ENCODE measurements around the gene MAPRE2. TPM values are rescaled to one million over a fixed set of nuclear protein-coding genes. Genes with fewer than 3 reads are reported as not detected.
A peak's percentile ranks its signal among the peaks of the same experiment; 100 is the strongest.
"Not testable (repeated sequence)": the region's sequence is repeated elsewhere in the genome, so short reads cannot be mapped to it uniquely, and the experiment has no call there.

Gene MAPRE2
- total and polyA plus RNA-seq, 4 donors = 12.5 to 57.8 (median 19.8) TPM

- DNase-seq (no peak), ATAC-seq (ENCODE audit: insufficient read depth, low FRiP score) (no peak)
- H3K36me3 ChIP-seq (ENCODE audit: control insufficient read depth in 4 of 4, insufficient read depth in 4 of 4, low read length in 4 of 4) = peaks cover 0 to 7% (median 0%) of the 10 kb centered on the region in 4 donors
- H3K27me3 ChIP-seq (ENCODE audit: control insufficient read depth in 3 of 3, insufficient read depth in 3 of 3, low read length in 2 of 3) = no peaks in the 10 kb centered on the region
- WGBS, 2 donors = 80 to 90% methylated on average over 4 of the region's 4 CpGs
- peaks cover 0 to 2% (median 0%) of the 10 kb centered on the region in 4 donors for H3K9me3 ChIP-seq (ENCODE audit: control insufficient read depth in 4 of 4, insufficient read depth in 3 of 4, low read length in 3 of 4)
- TF ChIP-seq, protein P1, sequence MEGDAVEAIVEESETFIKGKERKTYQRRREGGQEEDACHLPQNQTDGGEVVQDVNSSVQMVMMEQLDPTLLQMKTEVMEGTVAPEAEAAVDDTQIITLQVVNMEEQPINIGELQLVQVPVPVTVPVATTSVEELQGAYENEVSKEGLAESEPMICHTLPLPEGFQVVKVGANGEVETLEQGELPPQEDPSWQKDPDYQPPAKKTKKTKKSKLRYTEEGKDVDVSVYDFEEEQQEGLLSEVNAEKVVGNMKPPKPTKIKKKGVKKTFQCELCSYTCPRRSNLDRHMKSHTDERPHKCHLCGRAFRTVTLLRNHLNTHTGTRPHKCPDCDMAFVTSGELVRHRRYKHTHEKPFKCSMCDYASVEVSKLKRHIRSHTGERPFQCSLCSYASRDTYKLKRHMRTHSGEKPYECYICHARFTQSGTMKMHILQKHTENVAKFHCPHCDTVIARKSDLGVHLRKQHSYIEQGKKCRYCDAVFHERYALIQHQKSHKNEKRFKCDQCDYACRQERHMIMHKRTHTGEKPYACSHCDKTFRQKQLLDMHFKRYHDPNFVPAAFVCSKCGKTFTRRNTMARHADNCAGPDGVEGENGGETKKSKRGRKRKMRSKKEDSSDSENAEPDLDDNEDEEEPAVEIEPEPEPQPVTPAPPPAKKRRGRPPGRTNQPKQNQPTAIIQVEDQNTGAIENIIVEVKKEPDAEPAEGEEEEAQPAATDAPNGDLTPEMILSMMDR (IDR thresholded peaks at IDR 0.05; ENCODE audit: control extremely low read depth, extremely low read depth) = no peak
- H3K4me1 ChIP-seq (ENCODE audit: control insufficient read depth in 5 of 5, insufficient read depth in 5 of 5, low read length in 5 of 5) = peaks cover 0 to 26% (median 0%) of the 10 kb centered on the region in 5 donors
- H3K27ac ChIP-seq (ENCODE audit: low read depth in 1 of 2, low read length in 1 of 2) = peak overlapping the region in 1 of 2 donors; percentile 2
- no peak overlapping the region for H3K4me3 ChIP-seq
- H3K9ac ChIP-seq (ENCODE audit: insufficient read depth in 1 of 2, low read length in 2 of 2) = no peak overlapping the region
Observed at GRCh38 chr18:35106013-35106844, 65.0 kb downstream of the MAPRE2 start.

GRCh38 chr18:35106845-35107148, 65.6 kb downstream of the MAPRE2 start:
- Histone ChIP-seq H3K27ac (ENCODE audit: low read depth in 1 of 2, low read length in 1 of 2) (no peak overlapping the region), H3K27me3 (ENCODE audit: control insufficient read depth in 3 of 3, insufficient read depth in 3 of 3, low read length in 2 of 3) (no peaks in the 10 kb centered on the region)

GRCh38 chr18:35107216-35107615, 66.0 kb downstream of the MAPRE2 start:
- Histone ChIP-seq H3K27me3 (ENCODE audit: control insufficient read depth in 3 of 3, insufficient read depth in 3 of 3, low read length in 2 of 3) (no peaks in the 10 kb centered on the region), H3K4me1 (ENCODE audit: control insufficient read depth in 5 of 5, insufficient read depth in 5 of 5, low read length in 5 of 5) (peaks cover 0 to 28% (median 0%) of the 10 kb centered on the region in 5 donors), H3K27ac (ENCODE audit: low read depth in 1 of 2, low read length in 1 of 2) (no peak overlapping the region), H3K9me3 (ENCODE audit: control insufficient read depth in 4 of 4, insufficient read depth in 3 of 4, low read length in 3 of 4) (peaks cover 0 to 2% (median 0%) of the 10 kb centered on the region in 4 donors), H3K4me3 (no peak overlapping the region), H3K9ac (ENCODE audit: insufficient read depth in 1 of 2, low read length in 2 of 2) (no peak overlapping the region), H3K36me3 (ENCODE audit: control insufficient read depth in 4 of 4, insufficient read depth in 4 of 4, low read length in 4 of 4) (peaks cover 0 to 7% (median 0%) of the 10 kb centered on the region in 4 donors)
- TF ChIP-seq, protein P1 (IDR thresholded peaks at IDR 0.05; ENCODE audit: control extremely low read depth, extremely low read depth) = no peak
- DNase-seq (no peak), ATAC-seq (ENCODE audit: insufficient read depth, low FRiP score) (no peak)

More at GRCh38 chr18:35106845-35107148, 65.6 kb downstream of the MAPRE2 start:
- peaks cover 0 to 28% (median 0%) of the 10 kb centered on the region in 5 donors for H3K4me1 ChIP-seq (ENCODE audit: control insufficient read depth in 5 of 5, insufficient read depth in 5 of 5, low read length in 5 of 5)
- no peak for DNase-seq
- H3K4me3 ChIP-seq = no peak overlapping the region
- no peak for ATAC-seq (ENCODE audit: insufficient read depth, low FRiP score)
- peaks cover 0 to 2% (median 0%) of the 10 kb centered on the region in 4 donors for H3K9me3 ChIP-seq (ENCODE audit: control insufficient read depth in 4 of 4, insufficient read depth in 3 of 4, low read length in 3 of 4)
- WGBS, 2 donors = 63 to 76% methylated on average over 2 of the region's 2 CpGs
- H3K36me3 ChIP-seq (ENCODE audit: control insufficient read depth in 4 of 4, insufficient read depth in 4 of 4, low read length in 4 of 4) = peaks cover 0 to 7% (median 0%) of the 10 kb centered on the region in 4 donors
- H3K9ac ChIP-seq (ENCODE audit: insufficient read depth in 1 of 2, low read length in 2 of 2) = no peak overlapping the region
- TF ChIP-seq, protein P1 (IDR thresholded peaks at IDR 0.05; ENCODE audit: control extremely low read depth, extremely low read depth) = no peak

- 91 to 97% methylated on average over 1 of the region's 1 CpG for WGBS, 2 donors
- ATAC-seq (ENCODE audit: insufficient read depth, low FRiP score); H3K27me3 ChIP-seq (ENCODE audit: control insufficient read depth in 3 of 3, insufficient read depth in 3 of 3, low read length in 2 of 3); H3K27ac ChIP-seq (ENCODE audit: low read depth in 1 of 2, low read length in 1 of 2); H3K9me3 ChIP-seq (ENCODE audit: control insufficient read depth in 4 of 4, insufficient read depth in 3 of 4, low read length in 3 of 4); H3K36me3 ChIP-seq (ENCODE audit: control insufficient read depth in 4 of 4, insufficient read depth in 4 of 4, low read length in 4 of 4); H3K4me3 ChIP-seq; DNase-seq; H3K9ac ChIP-seq (ENCODE audit: insufficient read depth in 1 of 2, low read length in 2 of 2): not testable (repeated sequence)
- H3K4me1 ChIP-seq (ENCODE audit: control insufficient read depth in 5 of 5, insufficient read depth in 5 of 5, low read length in 5 of 5) = peaks cover 0 to 28% (median 0%) of the 10 kb centered on the region in 5 donors
Observed at GRCh38 chr18:35108088-35108487, 66.9 kb downstream of the MAPRE2 start.
